Neural cell (in vitro differentiated cells): ENCODE measurements around the gene MTHFD1. TPM values are rescaled to one million over a fixed set of nuclear protein-coding genes. Genes with fewer than 3 reads are reported as not detected.

Experiments
- H2AFZ ChIP-seq: fragments of 200-600, 300-800 bp; sonication (generic), shearing (Covaris generic); 2 replicates; pipeline ENCODE4 v1.6.0; 2014; ENCODE audit warnings: low read depth, mild to moderate bottlenecking, antibody characterized with exemption, low read length, moderate library complexity
- H3F3A ChIP-seq: fragments of 200-600 bp; shearing (Covaris generic); 2 replicates; pipeline ENCODE4 v1.6.1; 2016; ENCODE audit warnings: mild to moderate bottlenecking, moderate library complexity, mixed read lengths, antibody characterized with exemption, low read length; ENCODE audit not compliant: insufficient read depth, poor library complexity, severe bottlenecking
- H3K27ac ChIP-seq: fragments of 200-600, 300-800 bp; sonication (generic), shearing (Covaris generic); 2 replicates; pipeline ENCODE4 v1.5.1; 2014; ENCODE audit warnings: mild to moderate bottlenecking, low read length, moderate library complexity
- H3K27me3 ChIP-seq: fragments of 300-800, 200-600 bp; sonication (generic), shearing (Covaris generic); 2 replicates; pipeline ENCODE4 v1.6.0; 2014; ENCODE audit warnings: mild to moderate bottlenecking, low read depth, low read length, moderate library complexity; ENCODE audit not compliant: insufficient read depth
- H3K36me3 ChIP-seq: fragments of 300-800, 200-600 bp; sonication (generic), shearing (Covaris generic); 2 replicates; pipeline ENCODE4 v1.5.1; 2014; ENCODE audit warnings: mild to moderate bottlenecking, antibody characterized with exemption, low read length, moderate library complexity; ENCODE audit not compliant: insufficient read depth
- H3K4me2 ChIP-seq: fragments of 300-800, 200-600 bp; sonication (generic), shearing (Covaris generic); 2 replicates; pipeline ENCODE4 v1.6.0; 2014; ENCODE audit warnings: mild to moderate bottlenecking, low read length
- H3K4me3 ChIP-seq: fragments of 300-800, 200-600 bp; sonication (generic), shearing (Covaris generic); 2 replicates; pipeline ENCODE4 v1.5.1; 2014; ENCODE audit warnings: mild to moderate bottlenecking, low read length, moderate library complexity
- H3K79me2 ChIP-seq: fragments of 200-600 bp; shearing (Covaris generic); replicated peaks from 2 replicates; pipeline ENCODE4 v1.6.0; 2014; ENCODE audit warnings: mild to moderate bottlenecking, low read length, moderate library complexity; ENCODE audit not compliant: insufficient read depth
- H3K9ac ChIP-seq: fragments of 300-800, 200-600 bp; sonication (generic), shearing (Covaris generic); 2 replicates; pipeline ENCODE4 v1.6.1; 2016; ENCODE audit warnings: mild to moderate bottlenecking, low read length, mixed read lengths
- H3K9me2 ChIP-seq: fragments of 200-600 bp; shearing (Covaris generic); 2 replicates; pipeline ENCODE4 v1.6.1; 2016; ENCODE audit warnings: mild to moderate bottlenecking, low read length, mixed read lengths; ENCODE audit not compliant: insufficient read depth
- H3K9me3 ChIP-seq: fragments of 200-600, 300-800 bp; sonication (generic), shearing (Covaris generic); 2 replicates; pipeline ENCODE4 v1.6.1; 2016; ENCODE audit warnings: mild to moderate bottlenecking, mixed run types, low read length, moderate library complexity, mixed read lengths
- H4K20me1 ChIP-seq: fragments of 200-600 bp; shearing (Covaris generic); 2 replicates; pipeline ENCODE4 v1.6.1; 2016; ENCODE audit warnings: mild to moderate bottlenecking, mixed run types; ENCODE audit not compliant: insufficient read depth
- CTCF ChIP-seq: fragments of 450-650 bp; IDR thresholded peaks from 2 replicates; pipeline ENCODE4 v1.5.1; 2014; ENCODE audit warnings: antibody characterized with exemption, mild to moderate bottlenecking, moderate library complexity; ENCODE audit not compliant: poor library complexity, severe bottlenecking
- EP300 ChIP-seq: fragments of 450-650 bp; conservative IDR thresholded peaks from 2 replicates; pipeline ENCODE4 v1.6.1; 2014; ENCODE audit warnings: antibody characterized with exemption, mild to moderate bottlenecking, moderate library complexity; ENCODE audit not compliant: poor library complexity, severe bottlenecking
- EZH2 ChIP-seq: fragments of 200-600, 300-800 bp; shearing (Covaris generic), sonication (generic); IDR thresholded peaks from 2 replicates; pipeline ENCODE4 v1.6.1; 2014; ENCODE audit warnings: antibody characterized with exemption, low read length, borderline replicate concordance, mild to moderate bottlenecking; ENCODE audit not compliant: insufficient read depth, poor library complexity, severe bottlenecking
- MXI1 ChIP-seq: fragments of 450-650 bp; conservative IDR thresholded peaks from 2 replicates; pipeline ENCODE4 v1.6.1; 2014; ENCODE audit warnings: antibody characterized with exemption, mild to moderate bottlenecking; ENCODE audit not compliant: poor library complexity, severe bottlenecking
- POLR2AphosphoS5 ChIP-seq: IDR thresholded peaks from 2 replicates; pipeline ENCODE4 v1.6.1; 2012
- RAD21 ChIP-seq: fragments of 450-650 bp; conservative IDR thresholded peaks from 2 replicates; pipeline ENCODE4 v1.6.1; 2014; ENCODE audit warnings: antibody characterized with exemption, mild to moderate bottlenecking, moderate library complexity
- SMC3 ChIP-seq: fragments of 450-650 bp; conservative IDR thresholded peaks from 2 replicates; pipeline ENCODE4 v1.6.1; 2014; ENCODE audit warnings: antibody characterized with exemption, mild to moderate bottlenecking, moderate library complexity; ENCODE audit not compliant: poor library complexity
- TAF1 ChIP-seq: IDR thresholded peaks from 2 replicates; pipeline ENCODE4 v1.6.1; 2012; ENCODE audit warnings: low read depth
- polyA plus RNA-seq: library from polyadenylated mRNA; depleted of rRNA; stranded (reverse); fragments of >200 nt; gene quantifications from 2 replicates; pipeline ENCODE4 v1.2.3, GENCODE V29; 2014
- TF ChIP-seq, protein P1 (sequence below): IDR thresholded peaks from 2 replicates; pipeline ENCODE4 v1.6.1; 2012; ENCODE audit warnings: borderline replicate concordance

Gene MTHFD1
- polyA plus RNA-seq, 1 donor from 2014 or later = 5.4 TPM

DNA sequence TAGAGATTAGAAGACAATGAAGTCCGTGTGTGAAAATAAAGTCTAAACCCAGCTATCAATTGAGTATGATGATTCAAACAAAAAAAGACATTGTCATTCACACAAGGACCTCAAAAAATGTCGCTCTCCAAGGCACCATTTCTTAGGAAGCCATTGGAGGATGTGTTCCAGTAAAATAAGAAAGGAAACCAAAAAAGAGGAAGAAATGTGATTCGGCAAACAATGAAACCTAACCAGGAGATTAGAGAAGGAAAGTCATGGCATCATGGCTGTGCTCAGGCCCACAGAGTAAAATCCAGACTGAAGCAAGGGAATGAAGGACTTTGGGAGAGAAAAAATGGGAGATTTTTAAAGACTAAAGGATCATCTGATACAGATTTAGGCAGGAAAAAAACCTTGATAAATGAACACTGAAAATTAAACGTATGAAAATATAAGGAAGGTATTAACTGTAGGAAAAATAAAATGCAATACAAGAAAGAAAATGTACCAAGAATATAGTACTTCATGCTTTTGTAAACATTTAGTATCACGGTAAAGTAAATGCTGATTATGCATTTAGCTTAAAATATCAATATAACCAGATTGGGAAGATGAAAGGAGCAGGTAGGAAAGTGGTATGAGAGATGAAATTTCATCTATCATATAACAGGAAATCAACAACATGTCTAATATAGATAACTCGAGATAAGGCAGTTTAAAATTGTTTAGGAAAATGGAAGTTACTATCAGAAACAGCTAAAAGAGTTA is 38.2 kb upstream of the MTHFD1 start:
- no peak for TF ChIP-seq EP300
- no peak for TF ChIP-seq CTCF
- no peak for TF ChIP-seq SMC3
- no peak for TF ChIP-seq TAF1
- no peak for TF ChIP-seq EZH2
- TF ChIP-seq RAD21 = no peak
- TF ChIP-seq POLR2AphosphoS5 = no peak
- no peak for TF ChIP-seq MXI1
- TF ChIP-seq, protein P1, sequence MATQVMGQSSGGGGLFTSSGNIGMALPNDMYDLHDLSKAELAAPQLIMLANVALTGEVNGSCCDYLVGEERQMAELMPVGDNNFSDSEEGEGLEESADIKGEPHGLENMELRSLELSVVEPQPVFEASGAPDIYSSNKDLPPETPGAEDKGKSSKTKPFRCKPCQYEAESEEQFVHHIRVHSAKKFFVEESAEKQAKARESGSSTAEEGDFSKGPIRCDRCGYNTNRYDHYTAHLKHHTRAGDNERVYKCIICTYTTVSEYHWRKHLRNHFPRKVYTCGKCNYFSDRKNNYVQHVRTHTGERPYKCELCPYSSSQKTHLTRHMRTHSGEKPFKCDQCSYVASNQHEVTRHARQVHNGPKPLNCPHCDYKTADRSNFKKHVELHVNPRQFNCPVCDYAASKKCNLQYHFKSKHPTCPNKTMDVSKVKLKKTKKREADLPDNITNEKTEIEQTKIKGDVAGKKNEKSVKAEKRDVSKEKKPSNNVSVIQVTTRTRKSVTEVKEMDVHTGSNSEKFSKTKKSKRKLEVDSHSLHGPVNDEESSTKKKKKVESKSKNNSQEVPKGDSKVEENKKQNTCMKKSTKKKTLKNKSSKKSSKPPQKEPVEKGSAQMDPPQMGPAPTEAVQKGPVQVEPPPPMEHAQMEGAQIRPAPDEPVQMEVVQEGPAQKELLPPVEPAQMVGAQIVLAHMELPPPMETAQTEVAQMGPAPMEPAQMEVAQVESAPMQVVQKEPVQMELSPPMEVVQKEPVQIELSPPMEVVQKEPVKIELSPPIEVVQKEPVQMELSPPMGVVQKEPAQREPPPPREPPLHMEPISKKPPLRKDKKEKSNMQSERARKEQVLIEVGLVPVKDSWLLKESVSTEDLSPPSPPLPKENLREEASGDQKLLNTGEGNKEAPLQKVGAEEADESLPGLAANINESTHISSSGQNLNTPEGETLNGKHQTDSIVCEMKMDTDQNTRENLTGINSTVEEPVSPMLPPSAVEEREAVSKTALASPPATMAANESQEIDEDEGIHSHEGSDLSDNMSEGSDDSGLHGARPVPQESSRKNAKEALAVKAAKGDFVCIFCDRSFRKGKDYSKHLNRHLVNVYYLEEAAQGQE = no peak
- no peaks in the 10 kb centered on the region for H3K9me3 ChIP-seq

GRCh38 chr14:64363265-64363846 is 24.8 kb upstream of the MTHFD1 start:
- H4K20me1 ChIP-seq = no peaks in the 10 kb centered on the region
- H3K9me2 ChIP-seq = no peaks in the 10 kb centered on the region
- no peaks in the 10 kb centered on the region for H3K9me3 ChIP-seq
- no peak overlapping the region for H3K27ac ChIP-seq
- no peaks in the 10 kb centered on the region for H3F3A ChIP-seq
- H3K79me2 ChIP-seq = no peaks in the 10 kb centered on the region
- no peak overlapping the region for H2AFZ ChIP-seq
- no peaks in the 10 kb centered on the region for H3K27me3 ChIP-seq
- no peak overlapping the region for H3K9ac ChIP-seq
- H3K36me3 ChIP-seq = no peaks in the 10 kb centered on the region
- H3K4me3 ChIP-seq = no peak overlapping the region
- no peak for TF ChIP-seq EZH2
- TF ChIP-seq MXI1 = no peak
- TF ChIP-seq CTCF = no peak
- no peak for TF ChIP-seq TAF1
- no peak for TF ChIP-seq SMC3
- TF ChIP-seq, protein P1 = no peak
- TF ChIP-seq RAD21 = no peak
- no peak for TF ChIP-seq POLR2AphosphoS5
- TF ChIP-seq EP300 = no peak
- H3K4me2 ChIP-seq = no peak overlapping the region

More for the DNA sequence above, 38.2 kb upstream of the MTHFD1 start:
- Histone ChIP-seq H3K4me3 (no peak overlapping the region), H2AFZ (no peak overlapping the region), H3K36me3 (no peaks in the 10 kb centered on the region), H3K4me2 (no peak overlapping the region), H3F3A (no peaks in the 10 kb centered on the region), H3K9ac (no peak overlapping the region), H4K20me1 (no peaks in the 10 kb centered on the region), H3K79me2 (no peaks in the 10 kb centered on the region), H3K27ac (no peak overlapping the region), H3K27me3 (no peaks in the 10 kb centered on the region), H3K9me2 (no peaks in the 10 kb centered on the region)
